ENCODE data around the gene MICU1. TPM values are rescaled to one million over a fixed set of nuclear protein-coding genes. Genes with fewer than 3 reads are reported as not detected.

MICU1 gene
- total RNA-seq, 2 experiments from 2014 or later: 27.2 to 33.6 TPM

- no peak overlapping the region for H3K4me3 ChIP-seq (ENCODE audit: low read depth, low read length, poor library complexity, severe bottlenecking)
- CTCF ChIA-PET (ENCODE audit: unreplicated experiment): no interaction called here
- BruUV-seq (replicated peaks): no TSS peak
Measured at GRCh38 chr10:72487116-72487515, 138.8 kb downstream of the MICU1 start.

GRCh38 chr10:72485701-72486100, 140.2 kb downstream of the MICU1 start:
- no peaks in the 10 kb centered on the region for H3K9me2 ChIP-seq (ENCODE audit: insufficient read depth, low read length)
- ChIA-PET CTCF (ENCODE audit: unreplicated experiment) (no interaction called here), POLR2A (interaction anchor here (0.6 kb wide), 1 partner anchor 23 kb away, joined by 4 read pairs; no protein-coding TSS in a partner anchor)
- H3K4me1 ChIP-seq (ENCODE audit: insufficient read depth, low read length, poor library complexity, severe bottlenecking): no peaks in the 10 kb centered on the region
- H3K4me2 ChIP-seq (ENCODE audit: low read length): no peak overlapping the region
- intact Hi-C loops (cut with micrococcal nuclease; ENCODE audit: unreplicated experiment): no loop called here
- no peaks in the 10 kb centered on the region for H3K79me2 ChIP-seq (ENCODE audit: insufficient read depth, low read depth, low read length)
- DNase-seq (ENCODE audit: low spot score): no peak
- TF ChIP-seq EZH2phosphoT487 (IDR thresholded peaks at IDR 0.05; ENCODE audit: borderline replicate concordance, low read depth, low read length): no peak
- TF ChIP-seq CTCF (conservative IDR thresholded peaks at IDR 0.05; ENCODE audit: low read length): no peak
- no peak overlapping the region for H3K27ac ChIP-seq (ENCODE audit: low read depth, low read length, poor library complexity, severe bottlenecking)
- BruUV-seq (replicated peaks): no TSS peak
- no peak overlapping the region for H2AFZ ChIP-seq (ENCODE audit: low read length)
- H3K4me3 ChIP-seq (ENCODE audit: low read depth, low read length, poor library complexity, severe bottlenecking): no peak overlapping the region
- no peaks in the 10 kb centered on the region for H3K36me3 ChIP-seq (ENCODE audit: insufficient read depth, low read length)
- no peaks in the 10 kb centered on the region for H3K9me3 ChIP-seq (ENCODE audit: low read length)
- H4K20me1 ChIP-seq (ENCODE audit: insufficient read depth, low read length): no peaks in the 10 kb centered on the region

More at GRCh38 chr10:72487116-72487515, 138.8 kb downstream of the MICU1 start:
- Histone ChIP-seq H4K20me1 (ENCODE audit: insufficient read depth, low read length) (no peaks in the 10 kb centered on the region), H2AFZ (ENCODE audit: low read length) (no peak overlapping the region), H3K9me3 (ENCODE audit: low read length) (no peaks in the 10 kb centered on the region), H3K27ac (ENCODE audit: low read depth, low read length, poor library complexity, severe bottlenecking) (no peak overlapping the region), H3K79me2 (ENCODE audit: insufficient read depth, low read depth, low read length) (no peaks in the 10 kb centered on the region), H3K36me3 (ENCODE audit: insufficient read depth, low read length) (no peaks in the 10 kb centered on the region), H3K4me1 (ENCODE audit: insufficient read depth, low read length, poor library complexity, severe bottlenecking) (no peaks in the 10 kb centered on the region), H3K9me2 (ENCODE audit: insufficient read depth, low read length) (no peaks in the 10 kb centered on the region), H3K4me2 (ENCODE audit: low read length) (no peak overlapping the region)
- TF ChIP-seq EZH2phosphoT487 (IDR thresholded peaks at IDR 0.05; ENCODE audit: borderline replicate concordance, low read depth, low read length): no peak
- TF ChIP-seq CTCF (conservative IDR thresholded peaks at IDR 0.05; ENCODE audit: low read length): no peak
- POLR2A ChIA-PET: interaction anchor here (0.6 kb wide), 1 partner anchor 224 kb away, joined by 8 read pairs; no protein-coding TSS in a partner anchor
- intact Hi-C loops (cut with micrococcal nuclease; ENCODE audit: unreplicated experiment): no loop called here
- no peak for DNase-seq (ENCODE audit: low spot score)

- Histone ChIP-seq H4K20me1 (ENCODE audit: insufficient read depth, low read length) (no peaks in the 10 kb centered on the region), H3K9me3 (ENCODE audit: low read length) (no peaks in the 10 kb centered on the region), H3K36me3 (ENCODE audit: insufficient read depth, low read length) (no peaks in the 10 kb centered on the region), H3K4me2 (ENCODE audit: low read length) (no peak overlapping the region), H3K27ac (ENCODE audit: low read depth, low read length, poor library complexity, severe bottlenecking) (no peak overlapping the region), H3K4me3 (ENCODE audit: low read depth, low read length, poor library complexity, severe bottlenecking) (no peak overlapping the region), H3K9me2 (ENCODE audit: insufficient read depth, low read length) (no peaks in the 10 kb centered on the region), H3K79me2 (ENCODE audit: insufficient read depth, low read depth, low read length) (no peaks in the 10 kb centered on the region), H2AFZ (ENCODE audit: low read length) (no peak overlapping the region), H3K4me1 (ENCODE audit: insufficient read depth, low read length, poor library complexity, severe bottlenecking) (no peaks in the 10 kb centered on the region)
- no peak for DNase-seq (ENCODE audit: low spot score)
- TF ChIP-seq EZH2phosphoT487 (IDR thresholded peaks at IDR 0.05; ENCODE audit: borderline replicate concordance, low read depth, low read length) (no peak), CTCF (conservative IDR thresholded peaks at IDR 0.05; ENCODE audit: low read length) (no peak)
- BruUV-seq (replicated peaks): no TSS peak
- ChIA-PET CTCF (ENCODE audit: unreplicated experiment) (interaction anchor here (0.6 kb wide), 1 partner anchor 11 kb away, joined by 3 read pairs; no protein-coding TSS in a partner anchor), POLR2A (interaction anchor here (0.6 to 1.0 kb wide), 2 partner anchors 10 to 343 kb away, joined by 4 read pairs; no protein-coding TSS in a partner anchor)
- intact Hi-C loops (cut with micrococcal nuclease; ENCODE audit: unreplicated experiment): no loop called here
Measured at GRCh38 chr10:72484521-72484920, 141.4 kb downstream of the MICU1 start.

Data from OCI-LY7 (cell line).